OCI-M2 (cell line): ENCODE results near the gene DOK3.

Experiments
- DNase-seq: peaks from one replicate; lab custom pipeline; 2025; ENCODE audit not compliant: unreplicated experiment; lab: John Stamatoyannopoulos, UW

DOK3 gene

GRCh38 chr5:177483994-177484901, 25.4 kb downstream of the DOK3 start:
- no peak for DNase-seq

GRCh38 chr5:177483042-177483441, 26.6 kb downstream of the DOK3 start:
- no peak for DNase-seq

DNA sequence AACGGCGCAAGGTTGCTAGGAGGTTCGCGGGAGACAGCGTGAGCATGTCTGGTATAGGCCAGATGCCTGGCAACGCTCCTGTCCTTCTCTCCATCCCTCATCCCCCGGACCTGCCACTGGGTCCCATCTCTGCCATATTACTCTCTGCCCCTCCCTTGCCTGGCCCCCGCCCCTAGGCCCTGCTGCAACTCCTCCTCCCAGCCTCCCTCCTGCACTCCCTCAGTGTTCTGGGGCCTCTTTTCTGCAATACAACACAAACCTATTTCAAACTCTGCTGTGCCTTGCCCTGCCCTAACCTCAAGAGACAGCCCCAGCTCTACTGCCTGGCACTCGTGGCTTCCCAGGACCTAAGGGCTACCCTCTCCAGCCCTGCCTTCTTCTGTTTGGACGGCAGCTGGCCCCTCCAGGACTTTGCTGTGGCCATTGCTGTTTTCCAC, 27.2 kb downstream of the DOK3 start:
- DNase-seq: no peak

DNA sequence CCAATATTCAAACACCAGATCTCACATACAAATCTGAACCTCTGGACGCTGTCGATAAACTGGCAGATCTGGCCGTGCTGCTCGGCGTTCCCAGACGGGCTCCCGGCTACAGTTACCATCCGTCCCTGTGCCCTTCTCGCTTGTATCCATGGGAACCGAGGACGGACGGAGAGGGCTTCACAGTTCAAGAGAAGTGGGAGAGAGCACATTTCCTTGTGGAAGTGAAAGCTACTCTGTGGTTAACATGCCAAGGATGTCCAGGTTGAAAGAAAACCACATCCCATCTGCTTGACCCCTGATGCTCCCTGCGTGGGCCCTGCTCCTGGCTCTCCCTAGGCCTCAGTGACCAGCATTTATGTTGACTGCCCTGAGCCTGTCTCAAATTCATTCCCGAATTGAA, 29.9 kb downstream of the DOK3 start:
- no peak for DNase-seq

DNA sequence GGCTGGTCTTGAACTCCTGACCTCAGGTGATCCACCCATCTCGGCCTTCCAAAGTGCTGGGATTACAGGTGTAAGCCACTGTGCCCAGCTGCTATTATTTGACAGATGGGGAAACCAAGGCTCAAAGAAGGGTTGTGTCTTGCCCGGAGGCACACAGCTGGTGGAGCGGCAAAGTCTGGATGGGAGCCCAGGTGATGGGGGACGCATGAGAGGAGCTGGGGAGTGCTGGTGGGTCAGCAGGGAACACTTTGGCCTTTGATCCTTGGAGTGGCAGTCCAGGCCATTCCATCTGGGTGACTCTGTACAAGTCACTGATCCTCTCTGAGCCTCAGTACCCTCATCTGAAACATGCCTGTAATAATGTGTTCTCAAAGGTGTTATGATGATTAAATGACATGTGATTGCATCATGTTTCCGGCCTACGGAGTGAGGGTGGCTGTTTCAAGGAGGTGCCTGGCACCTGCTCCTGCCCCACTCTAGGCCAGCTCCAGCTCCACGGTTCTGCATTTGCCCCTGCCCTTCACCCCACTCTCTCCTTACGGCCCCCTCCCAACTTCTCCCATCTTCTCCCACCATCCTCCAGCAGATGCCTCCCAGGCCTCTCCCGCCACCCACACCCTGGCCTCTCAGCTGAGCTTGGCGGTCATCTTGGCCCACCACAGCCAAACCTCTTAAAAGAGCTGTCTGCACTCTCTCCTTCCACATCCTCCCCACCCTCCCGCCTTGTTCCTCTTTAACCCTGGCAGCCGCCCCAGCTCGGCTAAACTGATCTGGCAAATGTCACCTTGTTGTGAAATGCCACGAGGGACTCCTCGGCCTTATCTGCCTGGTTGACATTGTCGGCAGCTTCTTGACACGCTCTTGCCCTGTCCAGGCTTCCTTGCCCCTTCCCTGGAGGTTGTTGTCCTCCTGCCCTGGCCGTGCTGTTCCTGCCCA, 30.6 kb downstream of the DOK3 start:
- no peak for DNase-seq

GRCh38 chr5:177477701-177478477, 31.7 kb downstream of the DOK3 start:
- no peak for DNase-seq

DNA sequence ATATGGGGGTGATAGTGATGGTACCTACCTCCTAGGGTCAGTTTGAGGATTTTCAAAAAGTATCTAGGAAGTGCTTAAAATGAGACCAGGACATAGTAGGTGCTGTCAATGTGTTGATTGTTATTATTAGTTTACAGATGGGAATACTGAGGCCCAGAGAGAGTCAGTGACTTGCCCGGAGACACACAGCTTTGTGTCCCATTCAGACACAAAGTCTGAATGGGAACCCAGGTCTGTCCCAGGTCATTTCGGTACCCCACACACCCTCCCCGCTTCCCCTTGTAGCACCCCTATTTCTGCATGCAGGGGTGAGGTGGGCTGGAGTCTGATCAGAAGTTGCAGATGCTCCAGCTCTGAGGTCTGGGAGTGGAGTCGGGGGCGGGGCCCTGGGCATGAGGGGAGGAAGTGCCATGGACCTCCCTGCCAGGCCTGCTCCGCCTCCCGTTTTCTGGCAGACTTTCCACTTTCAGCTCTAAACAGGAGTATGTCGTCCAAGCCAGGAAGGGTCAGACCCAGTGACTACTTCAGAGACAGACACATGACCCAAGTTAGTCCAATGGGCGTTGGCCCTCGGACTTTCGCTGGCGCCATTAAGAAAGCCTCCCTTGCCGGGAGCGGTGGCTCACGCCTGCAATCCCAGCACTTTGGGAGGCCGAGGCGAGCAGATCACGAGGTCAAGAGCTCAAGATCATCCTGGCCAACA, 32.9 kb downstream of the DOK3 start:
- no peak for DNase-seq

- no peak for DNase-seq
These were observed 33.8 kb downstream of the DOK3 start for GRCh38 chr5:177475563-177476427.

GRCh38 chr5:177474846-177475562, 34.6 kb downstream of the DOK3 start:
- no peak for DNase-seq

DNA sequence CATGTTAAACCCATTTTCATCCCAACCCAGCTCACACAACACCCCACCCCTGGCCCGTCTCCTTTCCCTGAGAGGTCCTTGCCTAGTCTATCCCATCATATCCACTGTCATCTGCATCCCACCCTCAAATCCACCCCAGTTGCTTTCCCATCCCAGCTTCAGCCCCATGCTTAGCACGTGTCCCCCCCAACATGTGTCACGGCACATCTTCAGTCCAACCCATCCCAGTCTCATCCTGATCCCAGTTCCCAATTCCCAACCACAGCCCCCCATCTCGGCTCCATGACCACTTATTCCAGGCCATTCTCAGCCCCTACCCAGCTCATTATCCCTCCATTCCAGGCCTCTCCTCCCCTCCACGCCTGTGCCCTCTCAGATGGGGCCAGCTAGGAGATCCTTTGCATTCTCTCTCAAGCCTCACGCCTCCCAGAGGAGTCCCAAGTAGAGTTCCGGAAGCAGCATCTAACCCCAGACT, 35.6 kb downstream of the DOK3 start:
- DNase-seq: no peak

DNA sequence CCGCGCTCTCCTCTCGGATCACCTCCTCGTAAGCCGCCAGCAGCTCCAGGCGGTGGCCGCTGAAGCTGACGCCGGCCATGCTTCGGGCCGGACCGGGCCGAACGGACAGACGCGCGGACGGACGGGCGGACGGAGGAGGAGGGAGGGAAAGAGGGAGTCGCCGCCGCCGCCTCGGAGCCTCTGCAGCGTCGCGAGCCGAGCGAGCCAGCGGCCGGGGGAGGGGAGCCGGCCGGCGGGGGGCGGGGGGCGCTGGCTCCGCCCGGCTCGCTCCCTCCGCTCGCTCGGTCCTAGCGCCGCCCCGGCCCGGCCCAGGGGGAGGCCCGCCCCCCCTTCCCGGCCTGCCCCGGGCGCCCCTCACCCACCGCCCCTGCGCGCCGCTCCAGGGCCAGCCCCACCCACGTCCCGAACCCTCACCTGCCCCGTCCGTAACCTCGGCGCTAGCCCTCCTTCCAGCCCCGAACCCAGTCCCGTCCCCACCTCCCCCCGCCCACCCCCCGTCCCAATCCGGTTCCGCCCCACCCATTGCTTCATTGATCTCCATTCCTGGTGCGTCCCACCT, 36.1 kb downstream of the DOK3 start, which contains the start of gene DBN1:
Gene DBN1 (minus strand): TSS at position 192 of the 559 bp plus-strand sequence. CDS start 113 bp downstream, at position 79.
- no peak for DNase-seq

DNA sequence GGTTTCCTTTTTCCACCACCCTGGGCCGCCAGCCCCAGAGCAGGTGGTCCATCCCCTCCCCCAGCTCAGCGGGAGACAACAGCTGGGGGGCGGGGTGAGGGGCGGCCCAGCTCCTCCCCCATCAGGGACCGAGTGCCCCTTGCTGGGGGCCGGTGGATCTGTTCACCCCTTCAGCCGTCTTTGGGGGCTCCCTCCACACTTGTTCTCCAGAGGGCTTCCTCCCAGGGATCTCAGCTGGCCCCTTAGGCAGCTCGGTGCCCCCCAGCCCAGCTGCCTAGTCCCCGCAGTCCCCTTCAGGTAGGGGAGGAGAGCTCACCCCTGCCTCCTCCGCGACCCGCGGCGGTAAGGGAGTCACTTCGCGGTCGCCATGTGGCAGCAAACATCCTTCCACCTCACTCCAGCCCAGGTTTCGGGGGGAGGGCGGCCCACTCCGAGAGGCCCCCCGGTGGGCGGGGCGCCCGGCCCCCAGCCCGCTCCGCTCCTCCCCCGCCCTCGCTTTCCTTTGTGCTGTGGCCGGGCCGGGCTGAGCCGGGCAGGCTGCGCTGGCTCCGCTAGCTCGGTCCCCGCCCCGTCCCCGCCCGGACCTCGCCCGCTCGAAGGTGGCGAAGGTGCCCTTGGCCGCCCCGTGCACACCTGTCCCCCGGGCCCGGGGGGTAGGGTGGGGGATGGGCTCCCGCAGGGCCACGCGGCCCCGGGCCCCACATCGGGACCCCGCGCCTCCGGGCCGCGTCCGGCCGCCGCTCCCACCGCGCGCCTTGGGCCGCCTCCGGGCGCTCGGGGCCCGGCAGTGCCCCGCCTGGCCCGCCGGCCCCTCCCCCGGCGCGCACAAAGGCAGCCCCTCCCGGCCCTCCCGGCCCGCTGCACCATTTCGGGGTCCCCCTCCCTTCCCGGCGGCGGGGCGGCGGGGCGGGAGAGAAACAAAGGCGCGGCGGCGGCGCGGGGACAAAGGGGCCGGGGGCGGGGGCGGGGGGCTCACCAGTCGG, 36.9 kb downstream of the DOK3 start:
- no peak for DNase-seq

GRCh38 chr5:177471610-177472356, 37.8 kb downstream of the DOK3 start:
- DNase-seq: no peak

GRCh38 chr5:177470759-177471536, 38.7 kb downstream of the DOK3 start:
- no peak for DNase-seq

DNA sequence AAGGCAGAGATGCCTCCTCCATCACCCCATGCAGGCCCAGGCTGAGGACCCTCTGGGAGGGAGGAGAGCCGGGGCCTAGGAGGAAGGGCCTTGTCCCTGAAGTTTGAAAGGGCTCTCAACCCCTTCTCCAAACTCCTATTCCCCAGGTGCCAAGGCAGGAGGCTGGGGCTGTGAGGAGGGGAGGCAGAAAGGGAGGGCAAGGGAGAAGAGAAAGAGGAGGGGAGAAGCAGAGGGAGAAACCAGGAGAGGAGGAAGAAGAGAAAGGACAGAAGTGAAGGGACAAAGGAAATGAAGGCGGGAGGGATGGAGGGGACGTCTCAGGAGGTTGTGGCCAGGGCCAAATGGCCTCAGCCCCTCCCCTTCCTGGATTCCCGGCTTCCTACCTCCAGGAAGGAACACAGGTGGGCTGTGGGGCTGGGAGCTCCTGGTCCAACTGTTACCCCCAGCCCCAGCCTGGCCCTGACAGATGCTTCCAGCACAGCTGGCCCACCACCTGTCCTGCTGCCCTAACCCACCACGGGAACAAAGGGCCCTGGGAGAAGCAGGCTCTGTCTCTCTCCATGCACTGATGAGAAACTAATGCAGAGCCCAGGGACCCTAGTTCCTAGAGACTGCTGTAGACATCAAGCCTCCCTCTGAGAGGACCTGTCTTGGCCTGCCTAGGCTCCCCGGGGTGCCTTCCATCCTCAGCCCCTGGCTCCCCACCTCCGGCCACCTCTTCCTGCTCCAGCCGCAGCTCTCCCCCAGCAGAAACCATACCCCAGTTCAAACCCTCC, 39.7 kb downstream of the DOK3 start:
- DNase-seq: no peak
